HepG2 (cell line): ENCODE results near the gene DYSF. TPM values are rescaled to one million over a fixed set of nuclear protein-coding genes. Genes with fewer than 3 reads are reported as not detected.
A peak's percentile ranks its signal among the peaks of the same experiment; 100 is the strongest.

Experiments
- FOSL1 ChIP-seq: sonication (generic); formaldehyde crosslinking; IDR thresholded peaks from 2 replicates; pipeline ENCODE4 v1.9.0; 2021; ENCODE audit warnings: missing genetic modification reagents, borderline replicate concordance
- GABPA ChIP-seq, 2 experiments: IDR thresholded peaks; 2 replicates each; pipeline ENCODE4 v1.6.1; 2011 to 2016; ENCODE audit warnings: low read depth in 2 of 2, low read length in 1 of 2, missing biosample characterization in 1 of 2, missing genetic modification characterization in 1 of 2
- HCFC1 ChIP-seq: fragments of 150-350 bp; IDR thresholded peaks from 2 replicates; pipeline ENCODE4 v1.6.1; 2014; ENCODE audit warnings: low read depth, low read length
- HES4 ChIP-seq: sonication (generic); formaldehyde crosslinking; IDR thresholded peaks from 2 replicates; pipeline ENCODE4 v1.9.0; 2021; ENCODE audit warnings: mild to moderate bottlenecking, missing genetic modification reagents, borderline replicate concordance
- NRL ChIP-seq: sonication (generic); formaldehyde crosslinking; IDR thresholded peaks from 2 replicates; pipeline ENCODE4 v1.5.0; 2020; ENCODE audit warnings: missing genetic modification reagents, mild to moderate bottlenecking, moderate library complexity, borderline replicate concordance
- PITX1 ChIP-seq: sonication (generic); formaldehyde crosslinking; IDR thresholded peaks from 2 replicates; pipeline ENCODE4 v1.5.1; 2020; ENCODE audit warnings: mild to moderate bottlenecking, missing genetic modification reagents
- SRF ChIP-seq: IDR thresholded peaks from 2 replicates; pipeline ENCODE4 v1.6.1; 2011; ENCODE audit warnings: mild to moderate bottlenecking, low read depth, low read length, moderate library complexity
- ZNF101 ChIP-seq: sonication (generic); formaldehyde crosslinking; IDR thresholded peaks from 2 replicates; pipeline ENCODE4 v1.4.0; 2020; ENCODE audit warnings: mild to moderate bottlenecking, low read depth, missing genetic modification reagents, borderline replicate concordance
- ZNF276 ChIP-seq: sonication (generic); formaldehyde crosslinking; IDR thresholded peaks from 2 replicates; pipeline ENCODE4 v1.4.0; 2020; ENCODE audit warnings: mild to moderate bottlenecking, low read depth, missing genetic modification reagents
- polyA plus RNA-seq, 8 experiments: library from polyadenylated mRNA; depleted of rRNA in 3 of 8; stranded (reverse) in 7 of 8; unstranded in 1 of 8; fragments of >200 nt; fragmentation: Illumina TruSeq in 4 of 8; extraction: Trizol in 4 of 8; gene quantifications; 2 replicates each; pipeline versions ENCODE4 v1.2.1 to v1.2.3, GENCODE V29; 2011 to 2016; ENCODE audit warnings: low read depth in 4 of 8, missing spikeins in 1 of 8, mixed read lengths in 1 of 8; ENCODE audit not compliant: insufficient read depth in 1 of 8
- total RNA-seq, 5 experiments: library from RNA; depleted of rRNA; stranded (reverse); fragments of >200 nt; fragmentation: Illumina TruSeq; extraction: Trizol; gene quantifications; 2 replicates each; pipeline ENCODE4 v1.2.3, GENCODE V29; 2016; ENCODE audit warnings: low read depth in 1 of 5
- TF ChIP-seq, protein P1 (sequence below), 2 experiments: sonication (generic) in 1 of 2; formaldehyde crosslinking in 1 of 2; IDR thresholded peaks; 2 replicates each; pipeline versions ENCODE4 v1.4.0 to v1.6.1; 2016 to 2020; ENCODE audit warnings: borderline replicate concordance in 1 of 2, low read depth in 1 of 2, mild to moderate bottlenecking in 1 of 2, missing genetic modification reagents in 1 of 2
- TF ChIP-seq, protein P2 (sequence below): sonication (generic); formaldehyde crosslinking; IDR thresholded peaks from 2 replicates; pipeline ENCODE4 v1.4.0; 2020; ENCODE audit warnings: mild to moderate bottlenecking, missing genetic modification reagents
- TF ChIP-seq, protein P3 (sequence below): sonication (generic); formaldehyde crosslinking; IDR thresholded peaks from 2 replicates; pipeline ENCODE4 v1.4.0; 2020; ENCODE audit warnings: missing genetic modification reagents, borderline replicate concordance

Gene DYSF
- total and polyA plus RNA-seq, 2 of the 13 experiments (the other 11 are each of a cell fraction or from before 2014, with no cell fraction given), result 0.15 to 2.4 TPM

- TF ChIP-seq, protein P1, sequence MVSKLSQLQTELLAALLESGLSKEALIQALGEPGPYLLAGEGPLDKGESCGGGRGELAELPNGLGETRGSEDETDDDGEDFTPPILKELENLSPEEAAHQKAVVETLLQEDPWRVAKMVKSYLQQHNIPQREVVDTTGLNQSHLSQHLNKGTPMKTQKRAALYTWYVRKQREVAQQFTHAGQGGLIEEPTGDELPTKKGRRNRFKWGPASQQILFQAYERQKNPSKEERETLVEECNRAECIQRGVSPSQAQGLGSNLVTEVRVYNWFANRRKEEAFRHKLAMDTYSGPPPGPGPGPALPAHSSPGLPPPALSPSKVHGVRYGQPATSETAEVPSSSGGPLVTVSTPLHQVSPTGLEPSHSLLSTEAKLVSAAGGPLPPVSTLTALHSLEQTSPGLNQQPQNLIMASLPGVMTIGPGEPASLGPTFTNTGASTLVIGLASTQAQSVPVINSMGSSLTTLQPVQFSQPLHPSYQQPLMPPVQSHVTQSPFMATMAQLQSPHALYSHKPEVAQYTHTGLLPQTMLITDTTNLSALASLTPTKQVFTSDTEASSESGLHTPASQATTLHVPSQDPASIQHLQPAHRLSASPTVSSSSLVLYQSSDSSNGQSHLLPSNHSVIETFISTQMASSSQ (IDR thresholded peaks at IDR 0.05; ENCODE audit: low read depth), result peak; percentile 29; the same call in 1 of the 2 replicates
- TF ChIP-seq, protein P1 (CRISPR knock-in tag; IDR thresholded peaks at IDR 0.05; ENCODE audit: borderline replicate concordance), result 0 out of 2 replicates have a peak, but pooled peaks have one; percentile 55
- TF ChIP-seq, protein P2, sequence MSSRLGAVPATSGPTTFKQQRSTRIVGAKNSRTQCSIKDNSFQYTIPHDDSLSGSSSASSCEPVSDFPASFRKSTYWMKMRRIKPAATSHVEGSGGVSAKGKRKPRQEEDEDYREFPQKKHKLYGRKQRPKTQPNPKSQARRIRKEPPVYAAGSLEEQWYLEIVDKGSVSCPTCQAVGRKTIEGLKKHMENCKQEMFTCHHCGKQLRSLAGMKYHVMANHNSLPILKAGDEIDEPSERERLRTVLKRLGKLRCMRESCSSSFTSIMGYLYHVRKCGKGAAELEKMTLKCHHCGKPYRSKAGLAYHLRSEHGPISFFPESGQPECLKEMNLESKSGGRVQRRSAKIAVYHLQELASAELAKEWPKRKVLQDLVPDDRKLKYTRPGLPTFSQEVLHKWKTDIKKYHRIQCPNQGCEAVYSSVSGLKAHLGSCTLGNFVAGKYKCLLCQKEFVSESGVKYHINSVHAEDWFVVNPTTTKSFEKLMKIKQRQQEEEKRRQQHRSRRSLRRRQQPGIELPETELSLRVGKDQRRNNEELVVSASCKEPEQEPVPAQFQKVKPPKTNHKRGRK (CRISPR knock-in tag), result no peak
- TF ChIP-seq ZNF101 (CRISPR knock-in tag) (no peak), HCFC1 (no peak), HES4 (CRISPR knock-in tag) (peak; percentile 56; the same call in 1 of the 2 replicates), FOSL1 (CRISPR knock-in tag) (no peak), SRF (peak; percentile 87), NRL (CRISPR knock-in tag) (0 out of 2 replicates have a peak, but pooled peaks have one; percentile 13), ZNF276 (no peak), PITX1 (CRISPR knock-in tag) (peak; percentile 45; the same call in 1 of the 2 replicates), GABPA (IDR thresholded peaks at IDR 0.05; ENCODE audit: low read depth, low read length) (no peak), GABPA (CRISPR knock-in tag; IDR thresholded peaks at IDR 0.05; ENCODE audit: low read depth) (no peak)
- TF ChIP-seq, protein P3, sequence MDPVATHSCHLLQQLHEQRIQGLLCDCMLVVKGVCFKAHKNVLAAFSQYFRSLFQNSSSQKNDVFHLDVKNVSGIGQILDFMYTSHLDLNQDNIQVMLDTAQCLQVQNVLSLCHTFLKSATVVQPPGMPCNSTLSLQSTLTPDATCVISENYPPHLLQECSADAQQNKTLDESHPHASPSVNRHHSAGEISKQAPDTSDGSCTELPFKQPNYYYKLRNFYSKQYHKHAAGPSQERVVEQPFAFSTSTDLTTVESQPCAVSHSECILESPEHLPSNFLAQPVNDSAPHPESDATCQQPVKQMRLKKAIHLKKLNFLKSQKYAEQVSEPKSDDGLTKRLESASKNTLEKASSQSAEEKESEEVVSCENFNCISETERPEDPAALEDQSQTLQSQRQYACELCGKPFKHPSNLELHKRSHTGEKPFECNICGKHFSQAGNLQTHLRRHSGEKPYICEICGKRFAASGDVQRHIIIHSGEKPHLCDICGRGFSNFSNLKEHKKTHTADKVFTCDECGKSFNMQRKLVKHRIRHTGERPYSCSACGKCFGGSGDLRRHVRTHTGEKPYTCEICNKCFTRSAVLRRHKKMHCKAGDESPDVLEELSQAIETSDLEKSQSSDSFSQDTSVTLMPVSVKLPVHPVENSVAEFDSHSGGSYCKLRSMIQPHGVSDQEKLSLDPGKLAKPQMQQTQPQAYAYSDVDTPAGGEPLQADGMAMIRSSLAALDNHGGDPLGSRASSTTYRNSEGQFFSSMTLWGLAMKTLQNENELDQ (CRISPR knock-in tag), result no peak
These were observed 2.6 kb downstream of the DYSF start (continued) for GRCh38 chr2:71455741-71456569.
